GM12875 (cell line): ENCODE results near the gene CSTPP1.
"Not testable (repeated sequence)": the region's sequence is repeated elsewhere in the genome, so short reads cannot be mapped to it uniquely, and the experiment has no call there.

Source experiments
- H3K4me3 ChIP-seq: one replicate; pipeline ENCODE4 v1.5.1; 2011; ENCODE audit warnings: low read depth, low read length, control low read depth
- CTCF ChIP-seq: IDR thresholded peaks from 2 replicates; pipeline ENCODE4 v1.5.1; 2011; ENCODE audit warnings: low read depth, mild to moderate bottlenecking, control low read depth, inconsistent platforms, low read length, moderate library complexity, borderline replicate concordance; ENCODE audit not compliant: insufficient read depth

Gene CSTPP1

GRCh38 chr11:47192111-47192510 is 255.6 kb downstream of the CSTPP1 start:
- H3K4me3 ChIP-seq, result no peak overlapping the region
- TF ChIP-seq CTCF, result no peak

- not testable (repeated sequence) for H3K4me3 ChIP-seq
These were observed 261.6 kb downstream of the CSTPP1 start for GRCh38 chr11:47198161-47198560.

GRCh38 chr11:47201015-47201414 is 264.5 kb downstream of the CSTPP1 start:
- TF ChIP-seq CTCF, result no peak
- H3K4me3 ChIP-seq, result no peak overlapping the region

- no peak overlapping the region for H3K4me3 ChIP-seq
- TF ChIP-seq CTCF, result no peak
These were observed 266.0 kb downstream of the CSTPP1 start for GRCh38 chr11:47202576-47202975.

- no peak overlapping the region for H3K4me3 ChIP-seq
- no peak for TF ChIP-seq CTCF
These were observed 268.1 kb downstream of the CSTPP1 start for GRCh38 chr11:47204637-47204989.

GRCh38 chr11:47206577-47206976 is 270.0 kb downstream of the CSTPP1 start:
- not testable (repeated sequence) for H3K4me3 ChIP-seq

- H3K4me3 ChIP-seq, result no peak overlapping the region
- TF ChIP-seq CTCF, result no peak
These were observed 270.9 kb downstream of the CSTPP1 start for GRCh38 chr11:47207459-47207858.

GRCh38 chr11:47208008-47208552 is 271.5 kb downstream of the CSTPP1 start:
- H3K4me3 ChIP-seq, result not testable (repeated sequence)

- H3K4me3 ChIP-seq, result no peak overlapping the region
- TF ChIP-seq CTCF, result no peak
These were observed 272.1 kb downstream of the CSTPP1 start for GRCh38 chr11:47208628-47209027.
